ENCODE data around the gene GGT1.

- TF ChIP-seq CTCF (IDR thresholded peaks at IDR 0.05) (no peak), POLR2A (IDR thresholded peaks at IDR 0.05) (no peak)
These were observed 1.5 kb upstream of the GGT1 start for GRCh38 chr22:24601217-24602104.
